Hindlimb muscle (tissue), 1 donor: ENCODE results near the gene LRMDA. TPM values are rescaled to one million over a fixed set of nuclear protein-coding genes. Genes with fewer than 3 reads are reported as not detected.
A peak's percentile ranks its signal among the peaks of the same experiment; 100 is the strongest.

Source experiments
- DNase-seq: peaks from one replicate; pipeline ENCODE4 v3.0.0-alpha.2; 2013
- polyA plus RNA-seq: library from polyadenylated mRNA; unstranded; fragments of 120-200 nt; gene quantifications from one replicate; pipeline ENCODE4 v1.2.1, GENCODE V29; 2013; ENCODE audit not compliant: insufficient read length

The LRMDA gene
- polyA plus RNA-seq, 1 donor = 6.6 TPM

DNA sequence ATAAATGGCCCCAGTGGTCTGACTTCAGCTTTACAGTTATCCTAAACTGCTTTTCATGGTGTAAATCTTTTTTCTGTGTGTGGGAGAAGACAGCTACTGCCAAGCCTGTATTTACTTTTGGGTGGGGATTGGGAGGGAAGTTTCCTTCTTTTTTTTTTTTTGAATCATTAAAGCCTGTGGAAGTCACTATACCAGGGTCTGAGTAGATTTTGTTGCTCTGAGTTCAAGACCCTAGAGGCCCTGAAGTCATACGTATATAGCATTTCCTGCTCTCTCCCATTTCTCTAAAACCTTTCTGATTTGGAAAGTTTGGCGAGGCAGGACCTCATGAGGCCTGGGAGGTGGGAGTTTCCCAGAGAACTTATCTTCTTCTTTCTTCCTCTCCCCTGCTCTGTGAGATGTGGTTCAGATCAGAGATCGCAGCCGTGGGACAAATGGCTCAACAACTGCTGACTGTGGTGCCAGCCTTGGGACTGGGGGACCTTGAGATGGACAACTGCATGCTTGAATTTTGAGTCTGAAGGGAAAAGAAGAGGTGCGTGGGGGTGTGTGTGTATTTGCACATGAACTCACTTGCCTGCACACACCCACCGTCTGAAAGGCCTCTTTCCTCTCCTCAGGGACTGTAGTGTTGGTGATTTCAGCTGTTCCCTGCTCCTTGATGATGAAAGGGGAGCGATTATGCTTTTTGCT lies 18.1 kb downstream of the LRMDA start:
- no peak for DNase-seq

DNA sequence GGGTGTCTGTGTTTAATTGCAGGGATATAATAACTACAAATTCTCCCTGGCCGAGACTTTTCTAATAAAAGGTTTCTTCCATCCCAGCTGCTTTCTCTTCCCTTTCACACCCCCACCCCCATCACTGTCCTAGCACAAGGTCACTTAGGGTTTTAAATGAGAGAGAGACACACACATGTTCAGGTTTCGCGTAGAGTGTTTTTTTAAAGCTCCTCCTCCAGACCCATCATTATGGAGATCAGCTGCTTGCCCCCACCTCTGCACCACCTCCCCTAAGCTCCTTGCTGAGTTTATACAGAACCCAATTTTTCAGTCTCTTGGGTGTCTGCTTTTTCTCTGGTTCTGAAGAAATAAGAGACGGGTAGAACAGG lies 18.6 kb downstream of the LRMDA start:
- DNase-seq = no peak

DNA sequence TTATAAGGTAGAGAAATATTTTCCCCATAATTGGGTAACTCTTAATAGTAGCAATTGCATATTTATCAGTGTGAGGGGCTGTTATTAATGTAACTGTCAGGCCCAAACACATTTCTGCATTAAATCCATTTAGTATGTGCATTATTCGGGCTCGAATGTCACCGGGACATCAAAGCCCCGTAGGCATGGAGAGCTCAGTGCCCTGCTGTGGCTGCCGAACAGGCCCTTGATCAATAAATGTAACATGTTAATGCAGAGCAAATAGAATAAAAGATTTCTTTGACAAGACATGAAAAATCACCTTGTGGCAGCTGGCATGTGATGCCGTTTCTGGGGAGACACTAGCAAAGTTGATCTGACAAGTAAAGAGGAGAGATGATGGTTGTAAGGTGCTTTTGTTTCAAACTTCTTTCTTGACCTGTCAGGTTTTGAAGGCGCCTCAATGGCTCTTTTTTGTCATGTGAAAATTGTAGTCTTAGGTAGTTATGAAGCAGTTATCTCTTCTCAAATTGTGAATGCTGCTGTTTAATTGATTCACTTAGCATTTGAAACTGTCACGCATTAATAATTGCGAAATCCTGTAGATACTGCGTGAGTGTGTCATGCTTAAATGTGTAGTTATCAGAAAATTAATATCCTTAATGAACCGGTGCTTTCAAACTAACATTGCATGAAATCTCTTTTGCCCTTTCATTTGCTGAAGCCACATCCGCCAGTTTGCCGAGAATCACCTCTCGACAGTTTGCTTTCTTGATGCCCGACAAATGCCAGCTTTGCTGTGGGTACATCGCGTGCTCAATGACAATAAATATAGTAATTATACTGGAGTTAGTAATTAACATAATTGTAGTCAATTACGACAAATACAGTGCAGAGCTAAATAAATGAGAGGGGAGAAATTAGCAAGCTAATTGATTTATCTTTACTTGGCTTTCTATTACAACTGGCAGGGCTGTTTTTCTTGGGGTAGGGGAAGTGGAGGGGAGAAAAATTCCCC lies 19.5 kb downstream of the LRMDA start:
- no peak for DNase-seq

DNA sequence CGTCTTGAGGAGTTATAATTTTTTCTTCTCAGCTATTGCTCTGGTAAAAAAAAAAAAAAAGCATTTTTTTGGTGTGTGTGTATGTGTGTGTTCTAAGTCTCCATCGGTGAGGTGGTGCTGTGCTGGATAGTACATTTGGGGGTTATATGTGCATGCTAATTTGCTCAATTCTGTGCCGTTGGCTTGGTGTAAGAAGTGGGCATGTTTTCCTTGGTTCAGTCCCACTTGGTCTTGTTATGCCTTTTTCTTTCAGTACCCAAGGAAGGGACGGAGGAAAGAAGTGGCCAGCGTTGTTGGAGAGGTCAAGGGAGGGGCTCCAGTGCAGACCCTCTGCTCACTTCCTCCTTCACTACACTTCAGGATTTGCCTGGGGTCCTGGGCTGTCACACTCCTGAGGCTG lies 20.4 kb downstream of the LRMDA start:
- DNase-seq = no peak

DNA sequence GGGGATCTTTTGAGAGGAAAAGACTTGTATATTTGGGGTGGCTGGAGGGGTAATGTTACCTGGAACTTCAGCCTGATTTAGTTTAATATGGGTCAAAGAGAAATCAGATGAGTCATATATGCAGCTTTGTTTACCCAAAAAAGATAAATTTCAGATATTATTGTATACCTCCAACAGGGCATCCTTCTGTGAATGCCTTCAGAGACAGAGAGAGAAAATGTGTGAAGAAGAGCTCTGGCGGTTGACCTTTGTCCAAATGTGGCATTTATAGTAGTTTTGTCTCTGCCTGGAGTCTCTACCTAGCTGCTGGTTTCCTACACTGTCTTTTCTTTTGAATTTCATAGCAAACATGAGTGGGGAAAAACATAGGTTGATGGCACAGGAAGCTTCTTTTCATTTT lies 21.6 kb downstream of the LRMDA start:
- no peak for DNase-seq

DNA sequence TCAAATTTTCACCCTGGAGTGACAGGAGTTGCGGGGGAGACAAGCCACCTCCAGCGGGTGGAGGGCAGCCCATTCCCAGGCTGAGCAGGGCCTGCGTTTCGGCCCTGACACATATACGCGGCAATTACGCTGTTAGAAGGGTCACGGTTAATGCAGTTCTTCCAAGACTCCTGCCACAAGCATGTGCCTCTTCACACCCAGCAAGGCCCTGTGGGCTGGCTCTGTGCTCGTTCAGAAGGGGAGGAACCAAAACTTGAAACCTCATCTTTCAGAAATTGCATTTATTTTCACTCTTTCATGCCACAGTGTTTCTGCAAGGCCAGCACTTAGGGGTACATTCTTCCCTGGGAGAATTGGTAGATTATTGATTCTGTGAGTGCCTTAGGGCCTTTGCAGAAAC lies 24.7 kb downstream of the LRMDA start:
- DNase-seq = no peak

DNA sequence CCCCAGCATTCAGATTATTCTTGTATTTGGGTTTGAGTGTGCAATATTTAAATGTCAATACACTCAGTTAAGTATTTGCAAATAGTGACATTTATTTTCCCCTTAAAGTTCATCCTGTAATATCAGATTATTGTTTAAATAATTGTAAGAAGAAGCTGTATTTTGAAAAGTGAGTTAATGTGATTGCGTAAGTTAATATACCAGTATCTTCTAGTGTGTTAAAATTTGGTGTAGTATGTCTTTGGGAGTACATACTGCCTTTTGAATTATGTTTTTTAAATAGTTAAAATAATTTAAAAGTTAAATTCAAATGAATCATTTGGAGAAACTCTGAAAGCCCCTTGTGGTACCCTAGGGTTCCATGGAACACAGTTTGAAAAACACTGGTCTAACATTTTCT lies 28.6 kb downstream of the LRMDA start:
- DNase-seq = no peak

DNA sequence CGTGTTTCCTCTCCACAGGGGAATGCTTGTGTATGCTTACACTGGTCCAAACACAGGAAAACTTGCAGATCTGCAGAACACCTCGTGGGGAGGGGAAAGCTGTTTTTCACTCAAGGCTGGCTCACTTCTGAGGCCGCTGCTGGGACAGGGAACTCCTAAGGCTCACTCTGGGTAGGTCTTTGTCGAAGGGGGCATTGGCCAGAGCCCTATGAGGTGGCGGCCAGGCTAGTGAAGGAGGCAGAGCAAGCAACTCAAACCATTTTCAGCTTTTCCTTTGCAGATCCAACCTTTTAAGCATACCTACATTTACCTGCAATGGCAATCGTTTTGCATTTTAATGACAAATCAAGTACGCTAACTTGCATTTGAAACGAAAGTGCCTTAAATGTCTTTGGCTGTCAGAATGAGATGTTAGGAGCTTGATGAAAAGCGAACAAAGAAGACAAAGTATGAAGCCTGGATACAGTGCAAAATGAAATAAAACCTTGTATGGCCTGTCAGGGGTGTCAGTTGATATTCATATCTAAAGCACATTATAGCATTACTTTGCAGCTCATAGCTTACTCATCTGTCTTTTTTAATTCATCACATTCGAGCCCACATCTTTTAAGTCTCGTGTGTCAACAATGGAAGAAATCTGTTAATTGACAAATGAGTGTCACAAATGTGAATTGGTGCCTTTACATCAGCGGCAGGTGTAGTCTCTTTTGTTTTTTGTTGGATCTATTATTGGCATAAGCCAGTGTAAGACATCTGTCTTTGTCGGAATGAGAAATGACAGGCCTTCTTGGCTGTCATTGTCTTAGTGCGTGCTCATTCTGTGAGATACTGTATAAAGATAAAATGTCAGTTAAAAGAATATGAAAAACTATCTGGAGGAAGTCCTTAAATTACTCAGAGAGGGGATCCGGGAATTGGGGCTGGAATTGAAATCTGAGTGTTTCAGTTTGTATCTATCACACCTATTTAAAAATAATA lies 30.5 kb downstream of the LRMDA start:
- no peak for DNase-seq

DNA sequence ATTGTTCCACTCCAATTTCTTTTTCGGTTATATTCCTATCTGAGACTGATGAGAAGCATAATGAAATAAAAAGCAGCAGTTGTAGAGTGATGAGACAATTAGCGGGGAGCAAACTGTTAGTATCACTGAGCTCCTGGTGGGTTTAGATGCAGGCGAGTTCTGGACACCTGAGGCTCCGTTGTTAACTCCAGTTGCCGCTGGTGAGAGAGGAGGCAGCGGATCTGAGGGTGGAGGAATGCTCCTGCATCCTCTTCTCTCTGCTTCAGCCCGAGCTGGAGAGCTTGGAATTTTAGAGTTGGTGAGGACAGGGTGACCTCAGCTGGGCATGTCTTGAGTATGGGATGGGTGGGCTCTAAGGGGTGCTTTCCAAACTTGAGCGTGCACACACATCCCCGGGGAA lies 31.4 kb downstream of the LRMDA start:
- DNase-seq = no peak

DNA sequence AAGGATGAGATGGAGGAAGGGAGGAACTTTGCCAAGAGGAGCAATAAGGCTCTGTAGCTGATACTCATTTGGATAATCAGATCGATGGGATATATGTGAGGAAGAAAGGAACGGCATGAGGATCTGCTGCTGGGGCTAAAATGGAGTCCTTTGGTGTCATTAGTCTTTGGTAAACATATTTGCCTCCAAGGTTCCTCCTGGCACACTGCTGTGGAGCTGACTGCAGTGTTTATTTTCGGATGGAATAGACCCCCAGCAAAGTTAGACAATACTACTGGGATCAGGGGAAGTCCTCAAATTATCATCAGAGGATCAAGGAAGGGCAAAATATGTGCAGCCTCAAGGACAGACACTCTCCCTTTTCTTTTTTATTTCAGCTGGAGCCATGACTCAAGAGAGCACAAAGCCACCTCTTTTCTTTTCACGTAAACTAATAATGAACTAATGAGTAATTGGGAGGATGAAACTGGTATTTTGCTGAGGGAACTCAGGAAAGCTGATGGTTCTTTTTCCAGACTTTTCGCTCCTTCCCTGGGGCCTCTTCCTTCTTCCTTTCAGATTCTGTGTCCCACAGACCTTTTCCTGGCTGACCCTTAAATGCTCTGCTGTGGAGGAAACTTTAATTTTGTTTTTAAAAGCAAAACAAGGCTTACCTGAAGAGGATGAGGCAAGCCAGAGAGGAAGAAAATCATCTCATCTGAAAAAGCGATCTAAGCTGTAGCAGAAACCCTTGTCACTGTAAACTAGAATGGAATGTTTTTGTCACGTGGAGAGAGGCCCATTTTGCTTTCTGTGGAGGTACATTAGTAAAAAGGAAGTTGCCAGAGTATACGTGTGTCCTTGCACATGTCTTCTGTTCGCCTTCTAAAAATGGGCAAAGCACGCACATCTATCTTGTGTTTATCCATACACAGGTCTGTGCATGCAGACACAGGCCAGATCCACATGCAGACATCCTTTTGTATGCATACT lies 33.3 kb downstream of the LRMDA start:
- no peak for DNase-seq

DNA sequence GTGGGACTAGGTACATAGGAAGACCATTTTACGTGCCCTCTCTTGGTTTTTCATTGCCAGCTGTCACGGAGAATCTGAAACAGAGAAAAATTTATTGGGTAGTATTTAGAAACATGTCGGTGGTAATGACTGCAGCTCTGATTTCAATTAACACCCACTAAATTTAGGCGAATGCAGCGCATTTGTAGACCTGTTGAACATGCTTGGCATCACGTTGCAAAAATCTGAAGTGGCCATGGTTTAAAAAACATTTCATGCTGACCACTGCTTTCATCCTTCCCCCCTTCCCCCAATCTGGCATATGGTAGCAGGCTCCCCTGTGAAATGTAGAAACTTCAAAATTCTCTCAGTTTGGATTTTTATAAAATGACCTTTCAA lies 34.0 kb downstream of the LRMDA start:
- DNase-seq = no peak

DNA sequence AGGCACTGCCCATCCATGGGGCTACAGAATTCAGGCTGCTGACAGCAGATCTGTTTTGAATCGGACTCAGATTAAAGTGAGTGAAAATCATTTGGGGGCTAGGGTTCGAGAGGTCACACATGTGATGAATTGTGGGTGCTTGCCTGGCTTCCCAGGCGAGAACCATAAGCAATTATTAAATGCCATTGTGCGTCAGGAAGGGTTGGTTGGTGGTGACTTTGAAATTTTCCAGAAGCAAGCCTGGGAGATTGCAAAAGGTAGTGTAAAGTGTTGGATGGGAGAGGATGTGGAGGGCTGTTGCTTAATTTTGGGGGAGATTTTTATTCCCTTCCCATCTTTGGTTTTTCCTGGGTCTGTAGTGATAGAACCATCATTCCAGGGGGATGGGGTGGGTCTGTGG lies 34.6 kb downstream of the LRMDA start:
- DNase-seq = no peak

DNA sequence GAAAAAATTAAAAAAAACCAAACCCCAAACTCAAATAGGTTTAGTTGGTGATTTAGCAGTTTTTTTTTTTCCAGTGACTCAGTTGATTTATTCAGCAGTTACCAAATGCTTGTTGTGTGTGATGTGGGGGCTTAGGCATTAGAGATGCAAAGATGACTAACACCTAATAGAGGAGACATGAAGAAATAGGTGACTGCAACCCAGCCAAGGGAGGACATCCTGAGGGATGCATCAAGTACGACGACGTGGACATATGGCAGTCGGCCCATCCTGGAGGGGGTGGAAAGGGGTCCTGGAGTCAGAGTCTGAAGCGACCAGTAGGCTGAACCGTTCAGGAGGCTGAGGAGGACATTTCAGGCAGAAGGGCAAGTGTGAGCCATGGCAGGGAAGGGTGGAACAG lies 35.5 kb downstream of the LRMDA start:
- DNase-seq = no peak

DNA sequence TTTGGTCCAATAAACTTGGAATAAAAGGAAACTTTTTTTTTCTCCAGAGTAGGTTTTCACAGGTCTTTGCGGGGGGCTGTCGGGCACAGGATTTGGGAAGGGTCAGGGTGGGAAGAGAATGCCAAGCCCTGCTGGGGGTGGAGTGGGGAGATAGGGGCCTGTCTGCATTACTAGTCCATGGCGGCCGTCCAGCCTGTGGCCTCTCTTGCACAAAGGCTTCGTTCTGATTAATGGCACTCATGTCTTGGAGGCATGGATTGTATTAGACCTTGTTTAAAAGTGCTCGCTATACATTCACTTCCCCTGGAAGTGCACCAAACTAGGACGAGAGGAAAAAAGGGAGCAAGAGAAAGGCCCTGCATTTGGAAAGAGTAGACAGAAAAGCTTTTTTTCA lies 37.2 kb downstream of the LRMDA start:
- DNase-seq = no peak

DNA sequence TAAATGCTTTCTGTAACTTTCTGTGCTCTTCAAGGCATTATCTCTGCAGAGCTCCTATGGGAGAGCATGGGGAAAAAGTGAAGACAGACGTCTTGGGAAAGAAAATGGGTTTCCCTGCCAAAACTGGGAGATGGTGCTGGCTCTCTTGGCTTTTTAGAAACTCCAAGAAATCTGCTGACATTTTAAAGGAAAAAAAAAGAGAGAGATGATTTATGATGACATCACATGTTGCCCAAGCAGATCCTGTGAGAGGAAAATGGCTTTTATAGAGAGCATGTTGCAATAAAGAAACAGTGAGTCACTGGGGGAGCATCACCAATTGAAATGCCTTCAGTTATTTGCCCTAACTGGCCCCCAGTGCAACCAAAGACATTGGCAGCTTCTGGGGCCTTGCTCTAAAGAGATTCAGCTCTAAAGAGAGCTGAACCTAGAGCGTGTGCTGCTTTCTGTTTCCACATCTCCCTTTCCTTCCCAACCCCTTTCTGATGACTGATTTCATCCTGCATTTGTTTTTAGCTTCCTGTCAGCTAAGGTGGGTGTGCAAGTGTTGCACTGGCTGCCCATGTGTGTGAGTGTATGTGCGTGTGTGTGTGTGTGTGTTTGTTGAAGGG lies 37.7 kb downstream of the LRMDA start:
- DNase-seq = peak; percentile 44

DNA sequence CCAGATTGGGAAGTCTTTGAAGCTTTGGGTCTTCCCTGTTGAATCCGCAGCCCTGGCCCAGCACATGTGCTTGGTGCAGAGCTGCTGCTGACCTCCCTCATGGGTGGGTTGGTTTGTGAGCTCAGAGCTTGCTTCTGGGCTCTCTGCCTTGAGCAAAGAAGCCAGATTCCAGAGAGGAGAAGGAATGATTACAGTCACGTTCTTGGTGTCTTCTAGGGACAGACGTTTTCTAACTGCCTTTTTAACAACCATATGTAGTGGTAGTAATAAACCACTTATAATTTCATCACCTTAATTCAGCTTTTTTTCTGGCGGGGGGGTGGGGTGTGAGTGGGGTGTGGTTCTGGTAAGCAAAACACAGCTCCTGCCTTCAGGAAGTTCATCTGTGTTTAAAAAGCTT lies 39.5 kb downstream of the LRMDA start:
- DNase-seq = peak; percentile 55

DNA sequence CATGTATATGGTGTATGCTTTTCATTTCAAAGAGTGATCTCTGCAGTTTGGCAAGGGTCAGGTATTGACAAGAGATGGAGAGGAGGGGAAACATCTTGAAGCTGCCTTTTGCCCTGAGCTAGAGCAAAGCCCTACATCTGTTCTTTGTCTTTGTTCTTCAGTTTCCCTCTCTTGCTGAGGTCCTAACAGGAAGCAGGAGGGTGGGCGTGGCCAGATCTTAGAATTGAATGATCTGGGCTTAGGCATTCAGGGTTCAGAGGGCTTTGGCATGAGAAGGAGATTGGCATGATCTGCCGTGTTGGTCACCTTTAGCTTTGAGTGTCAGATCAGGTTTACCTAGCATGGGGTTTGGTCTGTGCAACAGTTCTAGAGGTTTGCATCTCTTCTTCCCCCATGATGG lies 41.3 kb downstream of the LRMDA start:
- DNase-seq = no peak

DNA sequence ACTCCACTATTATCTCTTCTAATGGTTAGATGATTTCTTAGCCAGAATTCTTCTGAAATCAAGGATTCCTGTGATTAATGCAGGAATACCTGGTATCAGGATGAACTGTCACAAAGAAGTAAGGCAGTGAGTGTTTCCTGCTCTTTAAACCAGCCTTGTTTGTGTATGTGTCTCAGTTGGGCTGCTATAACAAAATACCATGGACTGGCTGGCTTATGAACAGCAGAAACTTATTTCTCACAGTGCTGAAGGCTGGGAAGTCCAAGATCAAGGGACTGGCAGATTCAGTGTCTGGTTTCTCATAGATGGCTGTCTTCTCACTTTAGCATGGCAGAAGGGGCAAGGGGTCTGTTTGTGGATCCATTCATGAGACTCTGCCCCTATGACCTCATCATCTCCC lies 42.7 kb downstream of the LRMDA start:
- DNase-seq = no peak

DNA sequence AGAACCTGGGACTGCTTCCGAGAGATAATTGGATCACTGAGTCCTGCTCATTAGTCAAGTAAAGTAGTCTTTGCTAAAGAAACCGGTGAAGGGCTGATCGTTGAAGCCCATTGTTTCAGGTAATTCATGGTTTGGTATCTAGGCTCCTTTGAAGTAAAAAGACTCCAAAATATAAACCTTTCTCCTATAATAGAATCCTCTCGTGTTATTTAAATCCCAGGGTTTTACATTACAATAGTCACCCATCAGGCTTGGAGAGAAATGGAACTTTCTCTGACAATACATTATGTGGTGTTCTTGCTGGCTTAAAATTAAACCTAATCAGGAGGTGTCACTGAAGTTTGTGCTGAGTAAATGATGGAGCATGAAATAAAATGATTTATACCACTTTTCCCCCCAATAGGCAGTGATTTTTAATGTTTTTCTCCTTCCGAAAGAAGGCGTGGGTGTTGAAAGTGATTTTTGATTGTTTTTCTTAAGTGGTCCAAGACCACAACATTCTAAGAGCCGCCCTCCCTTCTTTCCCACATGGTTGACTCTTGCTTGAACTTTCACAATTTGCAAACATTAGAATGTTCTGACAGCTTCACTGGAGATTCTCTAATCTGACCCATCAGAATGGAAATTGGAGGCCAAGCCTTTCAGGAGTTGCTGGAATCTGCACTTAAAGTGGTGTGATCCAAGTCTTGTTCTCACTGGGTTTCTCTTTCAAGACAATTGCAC lies 44.2 kb downstream of the LRMDA start:
- no peak for DNase-seq

DNA sequence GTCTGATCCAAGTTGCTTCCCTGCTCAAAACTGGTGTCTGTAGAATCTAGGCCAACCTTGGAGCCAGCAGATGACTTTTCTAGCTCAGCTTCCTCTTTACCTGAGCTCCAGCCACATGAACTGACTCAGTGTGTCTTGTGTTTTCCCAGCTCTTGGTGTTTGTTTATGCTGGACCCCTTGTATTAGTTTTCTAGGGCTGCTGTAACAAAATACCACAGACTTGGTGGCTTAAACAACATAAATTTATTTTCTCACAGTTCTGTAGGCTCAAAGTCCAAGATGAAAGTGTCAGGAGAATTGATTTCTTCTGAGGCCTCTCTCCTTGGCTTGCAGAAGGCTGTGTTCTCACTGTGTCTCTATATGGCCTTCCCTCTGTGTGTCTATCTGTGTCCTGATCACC lies 45.1 kb downstream of the LRMDA start:
- DNase-seq = no peak

DNA sequence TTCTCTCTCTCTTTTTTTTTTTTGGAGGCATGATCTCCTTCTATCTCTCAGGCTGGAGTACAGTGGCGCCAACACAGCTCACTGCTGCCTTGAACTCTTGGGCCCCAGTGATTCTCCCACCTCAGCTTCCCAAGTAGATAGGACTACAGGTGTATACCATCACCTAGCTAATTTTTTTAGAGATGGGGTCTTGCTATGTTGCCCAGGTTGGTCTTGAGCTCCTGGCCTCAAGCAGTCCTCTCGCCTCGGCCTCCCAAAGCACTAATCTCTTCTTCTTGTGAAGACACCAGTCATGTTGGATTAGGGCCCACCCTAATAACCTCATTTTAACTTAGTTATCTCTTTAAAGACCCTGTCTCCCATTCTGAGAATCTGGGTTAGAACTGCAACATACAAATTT lies 45.6 kb downstream of the LRMDA start:
- no peak for DNase-seq
